Aorta (tissue), 5 donors: ENCODE results near the gene WWOX. TPM values are rescaled to one million over a fixed set of nuclear protein-coding genes. Genes with fewer than 3 reads are reported as not detected.

ENCODE experiments used
- ATAC-seq: fragments of 200-7000 bp; cut with Tn5 transposase; one replicate; pipeline ENCODE4 v1.9.1; 2022; ENCODE audit warnings: moderate library complexity; ENCODE audit not compliant: low FRiP score
- DNase-seq, 2 donors: peaks; one replicate each; pipeline ENCODE4 v3.0.0-alpha.2; 2020
- H3K27ac ChIP-seq, 2 donors: one replicate each; pipeline ENCODE4 v1.5.1; 2013; ENCODE audit warnings: low read length in 2 of 2, mild to moderate bottlenecking in 2 of 2, moderate library complexity in 2 of 2, control low read depth in 1 of 2, inconsistent platforms in 1 of 2, low read depth in 1 of 2
- H3K27me3 ChIP-seq, 2 donors: one replicate each; pipeline ENCODE4 v1.6.1; 2013; ENCODE audit warnings: control low read depth in 1 of 2, low read length in 1 of 2, mild to moderate bottlenecking in 1 of 2, moderate library complexity in 1 of 2; ENCODE audit not compliant: insufficient read depth in 2 of 2, control insufficient read depth in 1 of 2
- H3K36me3 ChIP-seq, 2 donors: one replicate each; pipeline ENCODE4 v1.6.1; 2013; ENCODE audit warnings: control low read depth in 1 of 2, low read length in 1 of 2, mild to moderate bottlenecking in 1 of 2; ENCODE audit not compliant: insufficient read depth in 2 of 2, control insufficient read depth in 1 of 2
- H3K4me1 ChIP-seq, 2 donors: one replicate each; pipeline ENCODE4 v1.6.1; 2013; ENCODE audit warnings: low read length in 2 of 2, control low read depth in 1 of 2, mild to moderate bottlenecking in 1 of 2, moderate library complexity in 1 of 2; ENCODE audit not compliant: insufficient read depth in 2 of 2, control insufficient read depth in 1 of 2
- H3K4me3 ChIP-seq, 2 donors: one replicate each; pipeline ENCODE4 v1.5.1; 2013; ENCODE audit warnings: low read length in 2 of 2, control low read depth in 1 of 2, mild to moderate bottlenecking in 1 of 2
- H3K9me3 ChIP-seq: one replicate; pipeline ENCODE4 v1.6.1; 2013; ENCODE audit warnings: mild to moderate bottlenecking, low read length; ENCODE audit not compliant: control insufficient read depth
- WGBS, 2 donors: extraction: QIAGEN DNeasy Blood & Tissue Kit; methylation state at CpG; one replicate each; pipeline ENCODE4 v1.1.7; 2013; 5-methylcytosine and 5-hydroxymethylcytosine counted together
- intact Hi-C, 2 donors: fragments of 100-400 bp; cut with DNase I; formaldehyde crosslinking; loops; one replicate each; pipeline versions ENCODE4 v1.14.2 to v1.15.0; 2022
- polyA plus RNA-seq, 2 donors: library from polyadenylated mRNA; stranded (reverse); fragments of 200-250 nt; gene quantifications; one replicate each; pipeline ENCODE4 v1.2.3, GENCODE V29; 2013
- total RNA-seq, 2 donors: library from RNA; stranded (reverse); fragmentation: NEBNext Ultra II Directional; extraction: Animal tissue kit (Norgen Biotek cat#: 25700); gene quantifications; one replicate each; pipeline ENCODE4 v1.2.1, GENCODE V29; 2021
- donor health status: healthy with polysubstance abuse.
- donor health status: Bipolar disorder and iron deficiency.
- donor health status: DM: no; HTN: no; CAD: no.
- donor health status: DM: no; HTN: no; CAD: no.
- donor health status: DM: yes; HTN: yes; CAD: no.

Gene WWOX
- total and polyA plus RNA-seq, 4 donors: 11.2 to 30.9 (median 14.6) TPM

DNA sequence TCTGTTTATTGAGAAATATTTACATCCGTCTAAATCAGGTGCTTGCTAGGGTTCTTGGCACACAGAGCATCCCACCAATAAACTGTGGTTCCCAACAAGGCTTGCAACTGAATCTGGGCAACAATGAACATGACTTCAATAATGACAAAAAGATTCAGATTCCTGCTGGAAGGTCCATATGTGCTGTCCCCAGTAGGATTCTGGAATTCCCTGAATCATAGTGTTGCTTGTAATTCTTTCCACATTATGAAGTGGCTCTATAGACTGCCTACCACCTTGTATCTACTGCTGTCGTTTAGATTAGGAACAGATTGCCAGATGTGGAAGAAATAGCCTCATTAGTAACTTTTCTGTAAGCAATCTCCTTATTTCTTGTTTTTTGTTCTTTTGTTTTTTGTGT lies 265.9 kb downstream of the WWOX start:
- H3K9me3 ChIP-seq: no peaks in the 10 kb centered on the region
- intact Hi-C loops: loop anchor here in 1 of 2 donors (5.0 kb wide), 1 partner anchor 93 kb away; no protein-coding TSS in a partner anchor
- DNase-seq: no peak
- no peak for ATAC-seq
- H3K4me3 ChIP-seq: no peak overlapping the region
- H3K36me3 ChIP-seq: no peaks in the 10 kb centered on the region
- H3K27me3 ChIP-seq: no peaks in the 10 kb centered on the region
- H3K27ac ChIP-seq: no peak overlapping the region
- H3K4me1 ChIP-seq: no peaks in the 10 kb centered on the region
- 77 to 80% methylated on average over 2 of the region's 2 CpGs for WGBS, 2 donors

GRCh38 chr16:78368121-78369102 lies 269.0 kb downstream of the WWOX start:
- H3K36me3 ChIP-seq: no peaks in the 10 kb centered on the region
- no peaks in the 10 kb centered on the region for H3K4me1 ChIP-seq
- H3K4me3 ChIP-seq: no peak overlapping the region
- WGBS, 2 donors: 91 to 93% methylated on average over 10 of the region's 10 CpGs
- DNase-seq (no peak), ATAC-seq (no peak)
- H3K27me3 ChIP-seq: no peaks in the 10 kb centered on the region
- intact Hi-C loops: loop anchor here in 1 of 2 donors (5.0 kb wide), 1 partner anchor 96 kb away; no protein-coding TSS in a partner anchor
- H3K27ac ChIP-seq: no peak overlapping the region
- H3K9me3 ChIP-seq: no peaks in the 10 kb centered on the region

DNA sequence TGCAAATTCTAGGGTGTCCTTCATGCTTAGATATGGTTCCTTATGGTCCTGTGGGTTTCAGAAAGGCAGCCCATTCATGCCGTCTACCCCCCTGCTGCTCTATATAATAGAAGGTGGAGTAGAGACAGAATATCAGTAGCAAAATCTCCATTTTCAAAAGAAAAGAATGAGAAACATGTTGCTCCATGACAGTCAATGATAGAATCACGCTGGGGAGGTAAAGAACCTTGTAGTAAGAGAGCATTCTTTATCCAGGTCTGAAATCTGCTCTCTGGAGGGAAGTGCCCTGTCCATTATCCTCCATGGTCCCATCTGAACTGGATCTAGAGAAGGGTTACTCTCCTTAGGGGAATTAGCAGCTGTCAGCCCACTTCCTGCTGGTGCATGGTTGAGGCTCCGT lies 272.8 kb downstream of the WWOX start:
- Histone ChIP-seq H3K36me3 (no peaks in the 10 kb centered on the region), H3K27ac (no peak overlapping the region), H3K4me1 (no peaks in the 10 kb centered on the region), H3K4me3 (no peak overlapping the region), H3K27me3 (no peaks in the 10 kb centered on the region), H3K9me3 (no peaks in the 10 kb centered on the region)
- DNase-seq (no peak), ATAC-seq (no peak)
- intact Hi-C loops: no loop called here
- WGBS, 2 donors: 93 to 94% methylated on average over 3 of the region's 3 CpGs

DNA sequence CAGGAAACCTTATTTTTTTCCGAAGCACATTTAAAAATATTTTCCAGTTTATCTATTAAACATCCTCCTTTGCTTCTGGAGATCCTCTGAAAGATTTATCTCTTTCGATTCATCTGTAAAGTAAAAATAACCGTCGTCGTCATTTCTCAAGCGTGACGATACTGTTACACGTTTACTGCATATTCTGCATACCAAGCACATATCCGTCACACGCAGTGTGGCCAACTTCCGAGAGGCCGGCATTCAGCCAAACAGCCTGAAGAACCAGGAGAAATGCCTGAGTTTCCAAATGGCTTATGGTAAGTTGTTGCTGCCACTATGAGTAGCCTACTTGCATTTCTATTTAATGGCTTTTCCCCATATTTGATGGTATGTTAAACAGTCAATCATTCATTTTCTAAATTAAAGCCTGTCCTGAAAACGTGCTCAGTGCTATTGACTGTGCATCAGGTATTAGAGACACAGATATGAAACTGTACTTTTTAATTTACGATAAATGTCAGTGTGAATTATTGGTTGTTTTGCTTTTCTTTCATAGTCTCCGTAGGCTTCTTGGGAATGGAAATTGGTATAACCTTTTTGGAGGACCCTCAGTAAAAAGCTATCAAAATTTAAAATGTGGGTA lies 275.7 kb downstream of the WWOX start:
- intact Hi-C loops: no loop called here
- H3K27me3 ChIP-seq: no peaks in the 10 kb centered on the region
- no peak for ATAC-seq
- peak; percentile 65 to 86 for DNase-seq
- no peaks in the 10 kb centered on the region for H3K9me3 ChIP-seq
- WGBS, 2 donors: 24 to 45% methylated on average over 15 of the region's 15 CpGs
- H3K36me3 ChIP-seq: no peaks in the 10 kb centered on the region
- no peak overlapping the region for H3K4me3 ChIP-seq
- H3K27ac ChIP-seq: no peak overlapping the region
- no peaks in the 10 kb centered on the region for H3K4me1 ChIP-seq

- WGBS, 2 donors: 84 to 86% methylated on average over 4 of the region's 4 CpGs
- no peak overlapping the region for H3K27ac ChIP-seq
- no peak for ATAC-seq
- H3K4me3 ChIP-seq: no peak overlapping the region
- H3K9me3 ChIP-seq: no peaks in the 10 kb centered on the region
- H3K36me3 ChIP-seq: no peaks in the 10 kb centered on the region
- no peaks in the 10 kb centered on the region for H3K27me3 ChIP-seq
- DNase-seq: no peak
- no peaks in the 10 kb centered on the region for H3K4me1 ChIP-seq
- intact Hi-C loops: no loop called here
Observed at GRCh38 chr16:78376452-78376851, 277.0 kb downstream of the WWOX start.

- no peaks in the 10 kb centered on the region for H3K27me3 ChIP-seq
- H3K4me3 ChIP-seq: no peak overlapping the region
- WGBS, 2 donors: 85 to 92% methylated on average over 4 of the region's 4 CpGs
- ATAC-seq (no peak), DNase-seq (no peak)
- no peaks in the 10 kb centered on the region for H3K4me1 ChIP-seq
- peaks cover 0 to 2% of the 10 kb centered on the region in 2 donors for H3K36me3 ChIP-seq
- intact Hi-C loops: no loop called here
- no peaks in the 10 kb centered on the region for H3K9me3 ChIP-seq
- no peak overlapping the region for H3K27ac ChIP-seq
Observed at GRCh38 chr16:78377312-78377711, 277.9 kb downstream of the WWOX start.

DNA sequence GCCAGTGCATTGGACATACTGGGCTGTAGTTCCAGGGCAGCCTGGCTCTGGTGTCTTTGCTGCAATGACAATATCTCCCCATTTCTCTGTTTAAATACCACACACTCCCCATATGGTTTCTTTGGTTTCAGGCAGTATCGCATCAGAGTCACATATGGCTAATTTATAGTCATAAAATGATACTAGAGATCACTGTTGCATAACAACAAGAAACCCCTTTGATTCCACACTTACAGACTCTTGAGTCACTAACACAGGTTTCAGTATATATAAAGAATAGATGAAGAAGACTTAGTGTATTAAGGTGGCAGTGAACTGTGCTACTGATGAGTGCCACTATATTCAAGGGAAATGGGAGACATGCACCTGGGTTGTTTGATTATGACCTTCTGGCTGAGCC lies 281.6 kb downstream of the WWOX start:
- 97% methylated on average over 1 of the region's 1 CpG for WGBS, 2 donors

GRCh38 chr16:78383118-78383517 lies 283.7 kb downstream of the WWOX start:
- Histone ChIP-seq H3K9me3 (no peaks in the 10 kb centered on the region), H3K4me3 (no peak overlapping the region), H3K4me1 (no peaks in the 10 kb centered on the region), H3K27ac (no peak overlapping the region), H3K36me3 (peaks cover 0 to 4% of the 10 kb centered on the region in 2 donors), H3K27me3 (no peaks in the 10 kb centered on the region)
- no peak for DNase-seq
- WGBS, 2 donors: 98% methylated on average over 2 of the region's 2 CpGs
- no peak for ATAC-seq
- intact Hi-C loops: no loop called here

More for the DNA sequence above, 281.6 kb downstream of the WWOX start:
- DNase-seq: no peak
- intact Hi-C loops: no loop called here
- H3K27ac ChIP-seq: no peak overlapping the region
- peaks cover 0 to 2% of the 10 kb centered on the region in 2 donors for H3K36me3 ChIP-seq
- H3K9me3 ChIP-seq: no peaks in the 10 kb centered on the region
- no peak overlapping the region for H3K4me3 ChIP-seq
- ATAC-seq: no peak
- no peaks in the 10 kb centered on the region for H3K4me1 ChIP-seq
- H3K27me3 ChIP-seq: no peaks in the 10 kb centered on the region
